Endodermal cell (in vitro differentiated cells): ENCODE measurements around the gene RETSAT. TPM values are rescaled to one million over a fixed set of nuclear protein-coding genes. Genes with fewer than 3 reads are reported as not detected.

Source experiments
- DNase-seq: peaks from one replicate; pipeline ENCODE4 v3.0.0-alpha.2; 2017
- H3K27ac ChIP-seq: 2 replicates; pipeline ENCODE4 v1.5.1; 2013; ENCODE audit warnings: mild to moderate bottlenecking, low read depth, low read length, moderate library complexity
- H3K27me3 ChIP-seq: 2 replicates; pipeline ENCODE4 v1.6.1; 2013; ENCODE audit warnings: mild to moderate bottlenecking, low read length, moderate library complexity; ENCODE audit not compliant: insufficient read depth, control insufficient read depth, poor library complexity, severe bottlenecking
- H3K36me3 ChIP-seq: 2 replicates; pipeline ENCODE4 v1.7.0; 2013; ENCODE audit warnings: mild to moderate bottlenecking, low read length, moderate library complexity; ENCODE audit not compliant: control insufficient read depth, insufficient read depth
- H3K4me1 ChIP-seq: one replicate; pipeline ENCODE4 v1.7.0; 2013; ENCODE audit warnings: low read length; ENCODE audit not compliant: control insufficient read depth, insufficient read depth
- H3K4me3 ChIP-seq: 2 replicates; pipeline ENCODE4 v1.5.1; 2013; ENCODE audit warnings: mild to moderate bottlenecking, low read length, moderate library complexity
- H3K9ac ChIP-seq: 2 replicates; pipeline ENCODE4 v1.6.1; 2013; ENCODE audit warnings: mild to moderate bottlenecking, low read length, moderate library complexity; ENCODE audit not compliant: poor library complexity, severe bottlenecking; ENCODE audit errors: extremely low read depth
- H3K9me3 ChIP-seq: 2 replicates; pipeline ENCODE4 v1.6.1; 2013; ENCODE audit warnings: mild to moderate bottlenecking, low read length, moderate library complexity; ENCODE audit not compliant: control insufficient read depth
- H3K27ac Mint-ChIP-seq: 2 replicates; pipeline ENCODE4 v1.8.0; 2020; ENCODE audit warnings: mixed read lengths
- H3K27me3 Mint-ChIP-seq: 2 replicates; pipeline ENCODE4 v1.8.0; 2021; ENCODE audit warnings: mild to moderate bottlenecking, mixed read lengths; ENCODE audit not compliant: insufficient read depth
- H3K36me3 Mint-ChIP-seq: 2 replicates; pipeline ENCODE4 v1.8.0; 2020; ENCODE audit warnings: low read depth, mixed read lengths
- H3K4me1 Mint-ChIP-seq: 2 replicates; pipeline ENCODE4 v1.8.0; 2020; ENCODE audit warnings: mixed read lengths
- H3K4me3 Mint-ChIP-seq: 2 replicates; pipeline ENCODE4 v1.8.0; 2020; ENCODE audit warnings: mild to moderate bottlenecking, moderate library complexity, mixed read lengths
- H3K9me3 Mint-ChIP-seq: 2 replicates; pipeline ENCODE4 v1.8.0; 2020; ENCODE audit warnings: mild to moderate bottlenecking, mixed read lengths
- WGBS, 2 experiments: methylation state at CpG; one replicate each; pipeline versions ENCODE4 v1.1.5 to v1.1.7; 2013; ENCODE audit warnings: missing lambda C conversion rate in 2 of 2, mixed read lengths in 1 of 2; ENCODE audit not compliant: insufficient coverage in 1 of 2, insufficient read length in 1 of 2; 5-methylcytosine and 5-hydroxymethylcytosine counted together
- total RNA-seq, 2 donors: library from RNA; stranded (reverse); fragmentation: NEBNext Ultra II Directional in 1 of 2; extraction: Animal tissue kit (Norgen Biotek cat#: 25700) in 1 of 2; gene quantifications; 2 replicates in 1 of 2; 3 replicates in 1 of 2; pipeline ENCODE4 v1.2.1, GENCODE V29; 2021
- TF ChIP-seq, protein P1 (sequence below): fragments of 200-600 bp; sonication (generic); conservative IDR thresholded peaks from 2 replicates; pipeline ENCODE4 v1.5.0; 2021; ENCODE audit warnings: antibody characterized with exemption, mild to moderate bottlenecking

RETSAT gene
- total RNA-seq, 2 donors from 2014 or later = 12.7 to 19.7 TPM

GRCh38 chr2:85314884-85315242 is 39.5 kb downstream of the RETSAT start:
- Histone ChIP-seq H3K27ac (no peak overlapping the region), H3K36me3 (peaks cover 29% of the 10 kb centered on the region), H3K4me3 (no peak overlapping the region), H3K9me3 (no peaks in the 10 kb centered on the region), H3K9ac (no peak overlapping the region), H3K27me3 (no peaks in the 10 kb centered on the region), H3K4me1 (no peaks in the 10 kb centered on the region)
- TF ChIP-seq, protein P1, sequence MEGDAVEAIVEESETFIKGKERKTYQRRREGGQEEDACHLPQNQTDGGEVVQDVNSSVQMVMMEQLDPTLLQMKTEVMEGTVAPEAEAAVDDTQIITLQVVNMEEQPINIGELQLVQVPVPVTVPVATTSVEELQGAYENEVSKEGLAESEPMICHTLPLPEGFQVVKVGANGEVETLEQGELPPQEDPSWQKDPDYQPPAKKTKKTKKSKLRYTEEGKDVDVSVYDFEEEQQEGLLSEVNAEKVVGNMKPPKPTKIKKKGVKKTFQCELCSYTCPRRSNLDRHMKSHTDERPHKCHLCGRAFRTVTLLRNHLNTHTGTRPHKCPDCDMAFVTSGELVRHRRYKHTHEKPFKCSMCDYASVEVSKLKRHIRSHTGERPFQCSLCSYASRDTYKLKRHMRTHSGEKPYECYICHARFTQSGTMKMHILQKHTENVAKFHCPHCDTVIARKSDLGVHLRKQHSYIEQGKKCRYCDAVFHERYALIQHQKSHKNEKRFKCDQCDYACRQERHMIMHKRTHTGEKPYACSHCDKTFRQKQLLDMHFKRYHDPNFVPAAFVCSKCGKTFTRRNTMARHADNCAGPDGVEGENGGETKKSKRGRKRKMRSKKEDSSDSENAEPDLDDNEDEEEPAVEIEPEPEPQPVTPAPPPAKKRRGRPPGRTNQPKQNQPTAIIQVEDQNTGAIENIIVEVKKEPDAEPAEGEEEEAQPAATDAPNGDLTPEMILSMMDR = no peak
- WGBS, 2 experiments = 94% methylated on average over 8 to 10 of the region's 10 CpGs
- Mint-ChIP-seq H3K36me3 (peaks cover 29% of the 10 kb centered on the region), H3K27me3 (no peaks in the 10 kb centered on the region), H3K4me1 (no peaks in the 10 kb centered on the region), H3K9me3 (no peaks in the 10 kb centered on the region), H3K4me3 (no peak overlapping the region), H3K27ac (peak overlapping the region; percentile 26)
- no peak for DNase-seq

DNA sequence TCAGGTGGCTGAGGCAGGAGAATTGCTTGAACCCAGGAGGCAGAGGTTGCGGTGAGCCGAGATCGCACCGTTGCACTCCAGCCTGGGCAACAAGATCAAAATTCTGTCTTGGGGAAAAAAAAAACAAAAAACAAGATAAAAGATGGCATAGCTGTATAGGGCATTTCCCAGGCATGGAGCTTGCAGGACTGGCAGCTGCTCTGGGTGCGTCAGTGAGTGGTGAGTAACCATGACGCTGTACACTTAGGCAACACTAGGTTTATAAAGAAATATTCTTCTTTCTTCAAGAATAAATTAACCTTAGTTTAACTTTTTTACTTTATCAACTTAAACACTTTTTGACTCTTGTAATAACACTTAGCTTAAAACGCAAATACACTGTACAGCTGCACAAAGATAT is 41.9 kb downstream of the RETSAT start:
- Mint-ChIP-seq H3K27me3 (no peaks in the 10 kb centered on the region), H3K4me1 (peaks cover 6% of the 10 kb centered on the region), H3K27ac (no peak overlapping the region), H3K9me3 (no peaks in the 10 kb centered on the region), H3K4me3 (no peak overlapping the region), H3K36me3 (peaks cover 31% of the 10 kb centered on the region)
- no peak overlapping the region for H3K9ac ChIP-seq
- 92 to 96% methylated on average over 6 to 7 of the region's 7 CpGs for WGBS, 2 experiments
- no peak overlapping the region for H3K4me3 ChIP-seq
- H3K27me3 ChIP-seq = no peaks in the 10 kb centered on the region
- no peaks in the 10 kb centered on the region for H3K4me1 ChIP-seq
- H3K9me3 ChIP-seq = no peaks in the 10 kb centered on the region
- TF ChIP-seq, protein P1 = no peak
- DNase-seq = no peak
- H3K27ac ChIP-seq = no peak overlapping the region
- H3K36me3 ChIP-seq = peaks cover 32% of the 10 kb centered on the region

DNA sequence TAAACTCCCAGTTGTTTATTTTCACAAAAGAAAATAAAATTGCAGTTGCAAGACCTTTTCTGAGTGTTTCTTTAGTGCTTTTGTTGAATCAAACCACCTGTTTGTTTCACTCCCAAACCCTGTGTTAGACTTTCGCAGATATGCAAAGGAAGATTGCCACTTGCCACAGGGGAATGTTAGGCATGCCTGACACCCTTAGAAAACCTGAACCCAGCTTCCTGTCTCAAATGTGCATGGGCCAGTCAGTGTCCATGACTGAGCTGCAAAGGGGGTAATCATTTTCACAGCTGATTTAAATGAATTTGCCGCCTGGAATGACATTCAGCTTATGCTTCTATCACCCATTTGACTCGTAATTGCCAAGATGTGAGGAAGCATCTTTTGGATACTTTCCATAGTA is 44.0 kb downstream of the RETSAT start:
- no peaks in the 10 kb centered on the region for H3K9me3 ChIP-seq
- Mint-ChIP-seq H3K4me3 (no peak overlapping the region), H3K36me3 (peaks cover 42% of the 10 kb centered on the region), H3K27me3 (no peaks in the 10 kb centered on the region), H3K27ac (no peak overlapping the region), H3K4me1 (peaks cover 6% of the 10 kb centered on the region), H3K9me3 (no peaks in the 10 kb centered on the region)
- H3K9ac ChIP-seq = no peak overlapping the region
- no peak for DNase-seq
- H3K4me3 ChIP-seq = no peak overlapping the region
- H3K27me3 ChIP-seq = no peaks in the 10 kb centered on the region
- TF ChIP-seq, protein P1 = no peak
- WGBS, 2 experiments = 88 to 93% methylated on average over 3 of the region's 3 CpGs
- no peaks in the 10 kb centered on the region for H3K4me1 ChIP-seq
- peaks cover 42% of the 10 kb centered on the region for H3K36me3 ChIP-seq
- no peak overlapping the region for H3K27ac ChIP-seq
